RCC 7860 (cell line): Measurements from ENCODE around the gene ATP6V1G2.
A peak's percentile ranks its signal among the peaks of the same experiment; 100 is the strongest.
"Not testable (repeated sequence)": the region's sequence is repeated elsewhere in the genome, so short reads cannot be mapped to it uniquely, and the experiment has no call there.

Experiments
- DNase-seq: peaks from one replicate; pipeline ENCODE4 v3.0.0-alpha.2; 2015; ENCODE audit warnings: low spot score
- FAIRE-seq: peaks from 2 replicates; lab custom pipeline; 2012; peaks lifted over from hg19 to GRCh38; lab: Jason Lieb, UNC

The ATP6V1G2 gene

DNA sequence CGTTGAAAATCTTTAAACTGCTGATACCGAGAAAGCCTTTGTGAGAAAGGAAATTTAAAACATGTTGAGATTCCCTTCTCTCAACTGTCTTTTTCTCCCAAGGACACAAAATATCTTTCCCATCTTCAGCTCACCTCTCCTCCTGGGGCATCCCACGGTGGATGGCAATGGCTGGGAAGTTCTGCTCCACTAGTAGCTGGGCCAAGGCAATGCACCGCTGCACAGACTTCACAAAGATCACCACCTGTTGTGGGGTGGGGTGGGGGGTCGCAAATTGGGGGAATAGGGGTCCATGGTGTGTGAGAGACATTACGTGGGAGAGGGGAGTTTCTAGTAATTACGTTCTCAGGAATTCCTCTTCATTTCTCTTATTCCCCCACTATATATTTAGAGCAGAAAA, 15.2 kb downstream of the ATP6V1G2 start:
- no peak for FAIRE-seq
- no peak for DNase-seq

DNA sequence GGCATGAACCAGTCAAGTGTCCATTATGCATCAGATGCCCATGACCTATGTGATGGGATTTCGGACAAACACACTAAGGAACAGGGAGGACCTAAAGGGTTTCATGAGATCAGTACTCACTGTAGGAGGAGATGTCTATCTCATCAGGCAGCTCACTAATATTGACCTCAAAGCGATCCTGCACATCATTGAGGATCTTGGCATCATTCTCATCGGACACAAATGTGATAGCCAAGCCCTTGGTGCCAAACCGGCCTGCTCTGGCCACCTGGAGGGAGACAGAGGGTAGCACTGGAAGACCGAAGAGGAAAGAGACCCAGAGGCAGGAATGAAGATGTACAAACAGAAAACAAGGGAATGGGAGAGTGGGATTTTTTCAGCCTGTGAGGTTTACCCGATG, 15.7 kb downstream of the ATP6V1G2 start:
- no peak for FAIRE-seq
- DNase-seq = no peak

GRCh38 chr6:31529329-31530150, 16.9 kb downstream of the ATP6V1G2 start:
- no peak for FAIRE-seq
- DNase-seq = no peak

GRCh38 chr6:31528821-31529328, 17.5 kb downstream of the ATP6V1G2 start, which contains the start of gene MCCD1:
MCCD1 (plus strand) TSS chr6:31528962; CDS start chr6:31529015, 53 bp downstream.
- FAIRE-seq = no peak
- no peak for DNase-seq

DNA sequence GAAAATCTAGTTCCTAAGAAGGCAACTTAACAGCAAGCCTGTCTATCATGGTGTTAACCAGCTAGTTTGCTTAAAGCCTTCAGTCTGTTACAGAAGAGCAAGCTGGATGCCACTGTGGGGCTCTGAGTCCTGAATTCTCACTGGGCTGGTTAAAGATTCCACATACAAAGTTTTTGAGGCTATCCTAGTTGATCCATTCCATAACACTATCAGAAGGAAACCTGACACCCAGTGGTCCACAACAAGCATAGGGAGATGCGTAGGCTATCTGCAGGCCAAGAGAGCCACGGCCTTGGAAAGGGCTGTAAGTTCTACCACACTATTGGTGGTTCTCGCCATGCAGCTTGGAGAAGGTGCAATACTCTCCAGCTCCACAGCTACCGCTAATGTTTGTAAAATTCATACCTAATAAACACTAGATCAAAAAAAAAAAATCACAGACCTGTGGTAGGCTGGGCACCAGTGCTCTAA, 18.1 kb downstream of the ATP6V1G2 start:
- no peak for FAIRE-seq

DNA sequence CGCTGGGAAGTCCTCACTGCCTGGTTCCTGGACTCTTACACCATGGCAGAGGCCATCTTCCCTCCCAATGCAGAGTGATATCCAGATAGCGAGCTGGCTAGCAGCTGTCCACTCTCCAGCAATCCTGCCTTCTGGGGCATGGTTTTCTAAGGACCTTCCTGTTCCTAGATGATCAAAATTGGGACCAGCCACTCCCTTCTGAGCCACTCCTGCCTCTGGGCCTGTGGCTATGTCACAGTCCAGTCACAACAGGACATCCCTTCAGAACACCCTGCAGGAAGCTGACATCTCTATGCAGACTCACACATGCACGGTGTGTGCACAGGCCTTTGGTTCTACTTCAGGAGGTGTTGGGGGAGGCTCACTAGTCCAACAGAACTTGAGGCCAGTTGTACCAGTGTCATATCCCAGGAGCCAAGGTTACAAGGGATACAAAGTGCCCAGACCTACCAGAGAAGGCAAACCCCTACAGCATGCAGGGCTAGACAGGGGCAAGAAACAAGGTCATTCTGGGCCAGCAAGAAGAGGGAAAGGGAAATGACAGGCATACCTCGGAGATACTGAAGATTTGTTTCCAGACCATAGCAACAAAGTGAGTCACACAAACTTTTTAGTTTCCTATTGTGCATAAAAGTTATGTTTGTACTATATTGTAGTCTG, 20.3 kb downstream of the ATP6V1G2 start:
- DNase-seq = no peak
- FAIRE-seq = no peak

More for the DNA sequence above, 18.1 kb downstream of the ATP6V1G2 start:
- DNase-seq = no peak

- DNase-seq (no peak), FAIRE-seq (no peak)
These were observed 20.9 kb downstream of the ATP6V1G2 start for GRCh38 chr6:31525553-31525931.

- FAIRE-seq (no peak), DNase-seq (no peak)
These were observed 24.6 kb downstream of the ATP6V1G2 start for GRCh38 chr6:31521835-31522234.

- FAIRE-seq (no peak), DNase-seq (no peak)
These were observed 32.8 kb downstream of the ATP6V1G2 start for GRCh38 chr6:31513456-31514165.

DNA sequence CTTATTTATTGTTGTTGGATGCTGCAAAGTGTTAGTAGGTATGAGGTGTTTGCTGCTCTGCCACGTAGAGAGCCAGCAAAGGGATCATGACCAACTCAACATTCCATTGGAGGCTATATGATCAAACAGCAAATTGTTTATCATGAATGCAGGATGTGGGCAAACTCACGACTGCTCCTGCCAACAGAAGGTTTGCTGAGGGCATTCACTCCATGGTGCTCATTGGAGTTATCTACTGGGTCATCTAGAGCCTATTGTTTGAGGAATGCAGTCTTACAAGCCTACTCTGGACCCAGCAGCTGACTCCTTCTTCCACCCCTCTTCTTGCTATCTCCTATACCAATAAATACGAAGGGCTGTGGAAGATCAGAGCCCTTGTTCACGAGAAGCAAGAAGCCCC, 36.4 kb downstream of the ATP6V1G2 start:
- FAIRE-seq (no peak), DNase-seq (no peak)

- not testable (repeated sequence) for FAIRE-seq
These were observed 37.4 kb downstream of the ATP6V1G2 start for GRCh38 chr6:31509036-31509435.

DNA sequence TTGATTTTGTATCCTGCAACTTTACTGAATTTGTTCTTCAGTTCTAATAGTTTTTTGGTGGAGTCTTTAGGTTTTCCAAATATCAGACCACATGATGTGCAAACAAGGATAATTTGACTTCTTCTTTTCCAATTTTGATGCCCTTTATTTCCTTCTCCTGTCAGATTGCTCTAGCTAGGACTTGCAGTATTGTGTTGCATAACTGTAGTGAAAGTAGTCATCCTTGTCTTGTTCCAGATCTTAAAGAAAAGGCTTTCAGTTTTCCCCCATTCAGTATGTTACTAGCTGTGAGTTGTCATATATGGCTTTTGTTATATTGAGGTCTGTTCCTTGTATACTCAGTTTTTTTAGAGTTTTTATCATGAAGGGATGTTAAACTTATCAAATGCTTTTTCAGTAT, 43.8 kb downstream of the ATP6V1G2 start:
- no peak for FAIRE-seq
- no peak for DNase-seq

More at GRCh38 chr6:31509036-31509435, 37.4 kb downstream of the ATP6V1G2 start:
- not testable (repeated sequence) for DNase-seq

DNA sequence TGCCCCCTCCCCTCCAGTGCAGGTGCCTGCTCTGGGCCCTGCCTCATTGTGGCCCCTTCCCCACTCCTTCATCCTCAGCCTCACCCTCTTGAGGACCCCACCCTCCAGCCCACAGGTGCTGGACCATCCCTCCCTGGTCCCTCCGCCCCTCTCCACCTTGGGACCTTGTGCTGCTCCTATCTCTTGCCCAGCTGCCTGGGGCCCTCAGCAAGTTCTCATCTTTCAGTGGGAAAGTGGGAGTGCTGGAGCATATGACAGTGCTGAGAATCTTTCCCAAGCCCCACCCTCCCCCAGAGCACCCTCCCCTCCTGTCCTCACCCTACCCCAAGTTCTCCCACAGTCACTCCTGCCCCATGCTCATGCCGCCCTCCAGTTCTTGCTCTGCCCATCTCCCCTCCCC, 46.8 kb downstream of the ATP6V1G2 start:
- not testable (repeated sequence) for FAIRE-seq, DNase-seq

- FAIRE-seq (no peak), DNase-seq (no peak)
These were observed 47.7 kb downstream of the ATP6V1G2 start for GRCh38 chr6:31498748-31499147.

- no peak for FAIRE-seq
- DNase-seq = peak; percentile 31
These were observed 48.6 kb downstream of the ATP6V1G2 start, which contains the start of gene MICB for GRCh38 chr6:31497531-31498476. MICB (plus strand) TSS chr6:31498145; CDS start chr6:31498194, 49 bp downstream.

GRCh38 chr6:31496826-31497225, 49.6 kb downstream of the ATP6V1G2 start:
- not testable (repeated sequence) for DNase-seq, FAIRE-seq

DNA sequence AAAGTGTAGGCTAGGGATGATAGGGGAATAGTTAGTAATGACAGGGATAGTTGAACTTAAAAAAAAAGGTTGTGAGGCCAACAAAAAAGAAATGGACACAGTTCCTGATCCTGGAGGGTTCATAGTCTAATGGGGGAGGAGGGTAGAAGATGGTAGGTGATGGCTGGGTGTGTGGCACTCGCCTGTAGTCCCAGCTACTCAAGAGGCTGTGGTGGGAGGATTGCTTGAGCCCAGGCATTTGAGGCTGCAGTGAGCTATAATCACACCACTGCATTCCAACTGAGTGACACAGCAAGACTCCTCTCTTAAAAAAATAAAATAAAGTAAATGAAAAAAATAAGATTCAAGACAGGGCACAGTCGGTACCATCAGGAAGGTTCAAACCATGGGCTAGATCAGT, 50.8 kb downstream of the ATP6V1G2 start:
- peak; percentile 26 for FAIRE-seq
- peak; percentile 35 for DNase-seq
